ENCODE results near the gene RIT1. TPM values are rescaled to one million over a fixed set of nuclear protein-coding genes. Genes with fewer than 3 reads are reported as not detected.
A peak's percentile ranks its signal among the peaks of the same experiment; 100 is the strongest.

Gene RIT1
- total and polyA plus RNA-seq, 12 donors: 10.3 to 54.0 (median 28.7) TPM

- Histone ChIP-seq H3K27ac (peak overlapping the region in 2 of 5 donors; percentile 0 to 20), H3K4me3 (no peak overlapping the region), H3K4me1 (replicated peaks in 1 of 2) (peaks cover 35 to 47% of the 10 kb centered on the region in 2 donors), H3K36me3 (replicated peaks in 1 of 2) (peaks cover 0 to 88% of the 10 kb centered on the region in 2 donors), H3K9me3 (replicated peaks in 1 of 3) (no peaks in the 10 kb centered on the region), H3K27me3 (no peaks in the 10 kb centered on the region)
- 49 to 56% (median 54%) methylated on average over 5 of the region's 5 CpGs for WGBS, 4 donors
- TF ChIP-seq CTCF (IDR thresholded peaks at IDR 0.05) (no peak), POLR2A (IDR thresholded peaks at IDR 0.05) (no peak)
- peak in 2 of 7 donors; percentile 7 to 13 for DNase-seq
- intact Hi-C loops (cut with DNase I): no loop called here
Measured at GRCh38 chr1:155929057-155929456, 17.9 kb upstream of the RIT1 start.

GRCh38 chr1:155925506-155925905, 14.4 kb upstream of the RIT1 start:
- no peak for TF ChIP-seq POLR2A (IDR thresholded peaks at IDR 0.05)
- intact Hi-C loops (cut with DNase I): no loop called here
- no peaks in the 10 kb centered on the region for H3K27me3 ChIP-seq
- H3K4me1 ChIP-seq (replicated peaks in 1 of 2): peaks cover 4 to 16% of the 10 kb centered on the region in 2 donors
- DNase-seq: no peak
- H3K9me3 ChIP-seq (replicated peaks in 1 of 3): no peaks in the 10 kb centered on the region
- 84 to 93% (median 87%) methylated on average over 2 of the region's 2 CpGs for WGBS, 4 donors
- peaks cover 0 to 97% of the 10 kb centered on the region in 2 donors for H3K36me3 ChIP-seq (replicated peaks in 1 of 2)
- H3K27ac ChIP-seq: no peak overlapping the region
- no peak overlapping the region for H3K4me3 ChIP-seq

GRCh38 chr1:155920717-155921116, 9.6 kb upstream of the RIT1 start:
- TF ChIP-seq POLR2A (IDR thresholded peaks at IDR 0.05) (no peak), CTCF (IDR thresholded peaks at IDR 0.05) (no peak)
- 89 to 97% (median 93%) methylated on average over 3 of the region's 3 CpGs for WGBS, 4 donors
- no peak overlapping the region for H3K27ac ChIP-seq
- no peak overlapping the region for H3K4me3 ChIP-seq
- H3K36me3 ChIP-seq (replicated peaks in 1 of 2): peaks cover 0 to 98% of the 10 kb centered on the region in 2 donors
- no peaks in the 10 kb centered on the region for H3K9me3 ChIP-seq (replicated peaks in 1 of 3)
- no peaks in the 10 kb centered on the region for H3K27me3 ChIP-seq
- no peaks in the 10 kb centered on the region for H3K4me1 ChIP-seq (replicated peaks in 1 of 2)
- intact Hi-C loops (cut with DNase I): no loop called here
- DNase-seq: no peak

GRCh38 chr1:155919801-155920200, 8.7 kb upstream of the RIT1 start:
- Histone ChIP-seq H3K9me3 (replicated peaks in 1 of 3) (no peaks in the 10 kb centered on the region), H3K4me3 (no peak overlapping the region), H3K36me3 (replicated peaks in 1 of 2) (peaks cover 0 to 98% of the 10 kb centered on the region in 2 donors), H3K4me1 (replicated peaks in 1 of 2) (no peaks in the 10 kb centered on the region), H3K27me3 (no peaks in the 10 kb centered on the region), H3K27ac (no peak overlapping the region)
- 93 to 100% (median 95%) methylated on average over 2 of the region's 2 CpGs for WGBS, 4 donors
- intact Hi-C loops (cut with DNase I): loop anchor here in 1 of 2 donors (10.0 kb wide), 1 partner anchor 75 kb away; no protein-coding TSS in a partner anchor
- TF ChIP-seq CTCF (IDR thresholded peaks at IDR 0.05) (no peak), POLR2A (IDR thresholded peaks at IDR 0.05) (no peak)
- no peak for DNase-seq

GRCh38 chr1:155918660-155919059, 7.5 kb upstream of the RIT1 start:
- peaks cover 0 to 98% of the 10 kb centered on the region in 2 donors for H3K36me3 ChIP-seq (replicated peaks in 1 of 2)
- H3K4me3 ChIP-seq: no peak overlapping the region
- TF ChIP-seq CTCF (IDR thresholded peaks at IDR 0.05): no peak
- TF ChIP-seq POLR2A (IDR thresholded peaks at IDR 0.05): no peak
- H3K4me1 ChIP-seq (replicated peaks in 1 of 2): no peaks in the 10 kb centered on the region
- no peaks in the 10 kb centered on the region for H3K9me3 ChIP-seq (replicated peaks in 1 of 3)
- no peak overlapping the region for H3K27ac ChIP-seq
- WGBS, 4 donors: 56 to 70% (median 65%) methylated on average over 3 of the region's 3 CpGs
- no peaks in the 10 kb centered on the region for H3K27me3 ChIP-seq
- intact Hi-C loops (cut with DNase I): loop anchor here in 1 of 2 donors (10.0 kb wide), 1 partner anchor 74 kb away; no protein-coding TSS in a partner anchor
- no peak for DNase-seq

Data from adrenal gland (tissue), 12 donors.